H1 (cell line): Measurements from ENCODE around the gene OLFML2A. TPM values are rescaled to one million over a fixed set of nuclear protein-coding genes. Genes with fewer than 3 reads are reported as not detected.

Source experiments
- CTCF ChIA-PET: fragments of 300-600 bp; sonication (Branson Sonifier 250); formaldehyde crosslinking; loops from one replicate; lab custom pipeline; 2021; ENCODE audit not compliant: partially characterized antibody; lab: Charles Lee
- POLR2A ChIA-PET: fragments of 300-600 bp; sonication (Branson Sonifier 250); formaldehyde crosslinking; loops from one replicate; lab custom pipeline; 2021; ENCODE audit warnings: inconsistent platforms; ENCODE audit not compliant: partially characterized antibody; lab: Charles Lee
- DNase-seq, 2 experiments: peaks; one replicate each; pipeline versions ENCODE4 v3.0.0 to v3.0.0-alpha.2; 2010 to 2022; ENCODE audit warnings: low spot score in 2 of 2, low read depth in 1 of 2, mixed read lengths in 1 of 2
- FAIRE-seq: peaks from 2 replicates; lab custom pipeline; 2011; peaks lifted over from hg19 to GRCh38; lab: Jason Lieb, UNC
- H2AFZ ChIP-seq: 2 replicates; pipeline ENCODE4 v1.8.1; 2012; ENCODE audit warnings: low read length, inconsistent platforms
- H2AK5ac ChIP-seq: 2 replicates; pipeline ENCODE4 v1.6.1; 2013; ENCODE audit warnings: low read depth, low read length
- H2BK120ac ChIP-seq: replicated peaks from 2 replicates; pipeline ENCODE3; 2013; ENCODE audit warnings: low read depth, low read length, inconsistent platforms
- H2BK12ac ChIP-seq: 2 replicates; pipeline ENCODE4 v1.6.1; 2013; ENCODE audit warnings: low read depth, low read length
- H2BK15ac ChIP-seq: 2 replicates; pipeline ENCODE4 v1.6.1; 2013; ENCODE audit warnings: low read length
- H2BK20ac ChIP-seq: 2 replicates; pipeline ENCODE4 v1.6.1; 2013; ENCODE audit warnings: low read length
- H2BK5ac ChIP-seq: 2 replicates; pipeline ENCODE4 v1.6.1; 2013; ENCODE audit warnings: low read depth, low read length
- H3K14ac ChIP-seq: 2 replicates; pipeline ENCODE4 v1.6.1; 2013; ENCODE audit warnings: inconsistent platforms; ENCODE audit not compliant: insufficient read length
- H3K18ac ChIP-seq: 2 replicates; pipeline ENCODE4 v1.6.1; 2013; ENCODE audit warnings: low read length; ENCODE audit errors: extremely low read depth
- H3K23ac ChIP-seq: 2 replicates; pipeline ENCODE4 v1.6.1; 2013; ENCODE audit warnings: inconsistent platforms; ENCODE audit not compliant: insufficient read length
- H3K23me2 ChIP-seq: 2 replicates; pipeline ENCODE4 v1.6.1; 2013; ENCODE audit warnings: low read depth, low read length
- H3K27ac ChIP-seq: 2 replicates; pipeline ENCODE4 v1.6.1; 2011; ENCODE audit warnings: low read depth, low read length, inconsistent platforms
- H3K27me3 ChIP-seq, 4 experiments: replicated peaks in 1 of 4; 1 replicate in 1 of 4; 2 replicates in 3 of 4; pipeline versions ENCODE4 v1.6.1 to v1.8.1; 2011 to 2013; ENCODE audit warnings: low read length in 3 of 4, mild to moderate bottlenecking in 3 of 4, inconsistent platforms in 2 of 4, mixed read lengths in 2 of 4, moderate library complexity in 1 of 4; ENCODE audit not compliant: control insufficient read depth in 3 of 4, insufficient read depth in 3 of 4; ENCODE audit errors: extremely low read depth in 1 of 4
- H3K36me3 ChIP-seq, 4 experiments: 2 replicates each; pipeline versions ENCODE4 v1.6.1 to v1.8.1; 2011 to 2013; ENCODE audit warnings: mild to moderate bottlenecking in 4 of 4, low read length in 3 of 4, moderate library complexity in 2 of 4, control low read depth in 1 of 4, inconsistent platforms in 1 of 4; ENCODE audit not compliant: insufficient read depth in 4 of 4, control insufficient read depth in 2 of 4
- H3K4ac ChIP-seq: replicated peaks from 2 replicates; pipeline ENCODE3; 2013; ENCODE audit warnings: low read length, low read depth, mixed read lengths, inconsistent platforms; ENCODE audit not compliant: insufficient read length
- H3K4me1 ChIP-seq, 4 experiments: replicated peaks in 1 of 4; 1 replicate in 1 of 4; 2 replicates in 3 of 4; pipeline versions ENCODE4 v1.6.1 to v1.8.1; 2011 to 2013; ENCODE audit warnings: low read length in 3 of 4, inconsistent platforms in 2 of 4, mixed read lengths in 1 of 4; ENCODE audit not compliant: insufficient read depth in 4 of 4, control insufficient read depth in 3 of 4
- H3K4me2 ChIP-seq, 2 experiments: 2 replicates each; pipeline versions ENCODE4 v1.6.1 to v1.8.1; 2011 to 2013; ENCODE audit warnings: low read depth in 2 of 2, low read length in 2 of 2, control low read depth in 1 of 2, inconsistent platforms in 1 of 2, mild to moderate bottlenecking in 1 of 2; ENCODE audit not compliant: insufficient read depth in 1 of 2
- H3K4me3 ChIP-seq, 4 experiments: fragments of 200-600, 300-600 bp in 1 of 4; sonication (generic), shearing (Covaris generic), sonication (Bioruptor Twin) in 1 of 4; 2 replicates each; pipeline versions ENCODE4 v1.5.1 to v1.8.1; 2011 to 2016; ENCODE audit warnings: low read length in 4 of 4, low read depth in 3 of 4, control low read depth in 2 of 4, inconsistent platforms in 2 of 4, mild to moderate bottlenecking in 2 of 4, mixed read lengths in 1 of 4, moderate library complexity in 1 of 4; ENCODE audit not compliant: insufficient read depth in 2 of 4; ENCODE audit errors: extremely low read depth in 1 of 4
- H3K56ac ChIP-seq: replicated peaks from 2 replicates; pipeline ENCODE3; 2013; ENCODE audit warnings: low read depth, mild to moderate bottlenecking, mixed read lengths, low read length, inconsistent platforms; ENCODE audit not compliant: insufficient read length
- H3K79me1 ChIP-seq: 2 replicates; pipeline ENCODE4 v1.6.1; 2013; ENCODE audit warnings: low read depth, low read length, control low read depth
- H3K79me2 ChIP-seq, 2 experiments: 2 replicates each; pipeline versions ENCODE4 v1.6.1 to v1.8.1; 2012 to 2013; ENCODE audit warnings: low read length in 2 of 2, mild to moderate bottlenecking in 2 of 2, inconsistent platforms in 1 of 2; ENCODE audit not compliant: insufficient read depth in 2 of 2, control insufficient read depth in 1 of 2
- H3K9ac ChIP-seq, 4 experiments: replicated peaks in 1 of 4; 1 replicate in 1 of 4; 2 replicates in 3 of 4; pipeline versions ENCODE4 v1.6.1 to v1.8.1; 2011 to 2013; ENCODE audit warnings: low read depth in 3 of 4, low read length in 3 of 4, control low read depth in 2 of 4, mild to moderate bottlenecking in 2 of 4, moderate library complexity in 2 of 4, inconsistent platforms in 1 of 4; ENCODE audit errors: extremely low read depth in 1 of 4
- H3K9me3 ChIP-seq, 2 experiments: 2 replicates each; pipeline versions ENCODE4 v1.6.1 to v1.8.1; 2012 to 2013; ENCODE audit warnings: mild to moderate bottlenecking in 2 of 2, moderate library complexity in 2 of 2, control low read depth in 1 of 2, inconsistent platforms in 1 of 2, low read depth in 1 of 2, low read length in 1 of 2, mixed read lengths in 1 of 2; ENCODE audit not compliant: insufficient read depth in 2 of 2
- H4K20me1 ChIP-seq, 2 experiments: replicated peaks in 1 of 2; 2 replicates each; pipeline versions ENCODE3 to v1.8.1; 2011 to 2013; ENCODE audit warnings: inconsistent platforms in 2 of 2, low read length in 2 of 2, mild to moderate bottlenecking in 1 of 2; ENCODE audit not compliant: insufficient read depth in 2 of 2, control insufficient read depth in 1 of 2
- H4K5ac ChIP-seq: 2 replicates; pipeline ENCODE4 v1.6.1; 2013; ENCODE audit warnings: low read length, low read depth, mixed read lengths, inconsistent platforms; ENCODE audit not compliant: insufficient read length
- H4K8ac ChIP-seq: 2 replicates; pipeline ENCODE4 v1.8.0; 2013; ENCODE audit warnings: mild to moderate bottlenecking, moderate library complexity, low read length, inconsistent platforms; ENCODE audit not compliant: insufficient read depth; ENCODE audit errors: extremely low read depth
- H4K91ac ChIP-seq: replicated peaks from 2 replicates; pipeline ENCODE3; 2013; ENCODE audit warnings: low read length, mixed read lengths, inconsistent platforms; ENCODE audit not compliant: insufficient read length
- CHD2 ChIP-seq: IDR thresholded peaks from 2 replicates; pipeline ENCODE4 v1.6.1; 2012; ENCODE audit warnings: low read length, improper control_type of control experiment
- HDAC2 ChIP-seq, 2 experiments: fragments of 300-600 bp in 1 of 2; sonication (generic) in 1 of 2; IDR thresholded peaks; 2 replicates each; pipeline ENCODE4 v1.6.1; 2011 to 2012; ENCODE audit warnings: low read depth in 2 of 2, low read length in 2 of 2, mild to moderate bottlenecking in 2 of 2, moderate library complexity in 2 of 2, borderline replicate concordance in 1 of 2, inconsistent platforms in 1 of 2
- JUN ChIP-seq: IDR thresholded peaks from 2 replicates; pipeline ENCODE4 v1.6.1; 2011; ENCODE audit warnings: low read depth, mild to moderate bottlenecking, improper control_type of control experiment, low read length
- JUND ChIP-seq: IDR thresholded peaks from 2 replicates; pipeline ENCODE4 v1.6.1; 2011; ENCODE audit warnings: mild to moderate bottlenecking, improper control_type of control experiment, low read length
- KDM5A ChIP-seq: fragments of 200-600 bp; IDR thresholded peaks from 2 replicates; pipeline ENCODE4 v1.7.1; 2012; ENCODE audit warnings: mild to moderate bottlenecking, low read length, inconsistent platforms, mixed read lengths
- NANOG ChIP-seq: IDR thresholded peaks from 2 replicates; pipeline ENCODE4 v1.6.1; 2011; ENCODE audit warnings: low read length, low read depth, mild to moderate bottlenecking, inconsistent platforms; ENCODE audit not compliant: insufficient read depth, poor library complexity, severe bottlenecking
- SRF ChIP-seq: IDR thresholded peaks from 2 replicates; pipeline ENCODE4 v1.6.1; 2011; ENCODE audit warnings: mild to moderate bottlenecking, low read depth, low read length, moderate library complexity
- WGBS, 2 experiments: shearing (Covaris generic) in 1 of 2; methylation state at CpG; one replicate each; pipeline versions ENCODE4 v1.1.6 to v1.1.7; 2013 to 2015; ENCODE audit warnings: low lambda C conversion rate in 2 of 2, mixed read lengths in 2 of 2, inconsistent platforms in 1 of 2, low coverage in 1 of 2, missing lambda C conversion rate in 1 of 2; ENCODE audit not compliant: insufficient replicate concordance in 2 of 2, insufficient coverage in 1 of 2, insufficient read length in 1 of 2; ENCODE audit errors: extremely low coverage in 1 of 2, missing lambda C conversion rate in 1 of 2; 5-methylcytosine and 5-hydroxymethylcytosine counted together
- polyA plus RNA-seq, 7 experiments: library from polyadenylated mRNA; depleted of rRNA in 3 of 7; stranded (reverse) in 5 of 7; unstranded in 2 of 7; fragments of >200 nt in 5 of 7; fragments of 200-250 nt in 2 of 7; gene quantifications; 1 replicate in 5 of 7; 2 replicates in 1 of 7; 4 replicates in 1 of 7; pipeline versions ENCODE4 v1.2.1 to v1.2.3, GENCODE V29; 2011 to 2013; ENCODE audit warnings: missing spikeins in 2 of 7, mixed read lengths in 2 of 7
- total RNA-seq: library from RNA; stranded (reverse); fragmentation: NEBNext Ultra II Directional; extraction: Animal tissue kit (Norgen Biotek cat#: 25700); gene quantifications from 2 replicates; pipeline ENCODE4 v1.2.1, GENCODE V29; 2021
- TF ChIP-seq, protein P1 (sequence below): IDR thresholded peaks from 2 replicates; pipeline ENCODE4 v1.6.1; 2012; ENCODE audit warnings: low read length, inconsistent platforms
- TF ChIP-seq, protein P2 (sequence below): IDR thresholded peaks from 2 replicates; pipeline ENCODE4 v1.6.1; 2011; ENCODE audit warnings: low read depth, mild to moderate bottlenecking, low read length; ENCODE audit not compliant: insufficient read depth

The OLFML2A gene
- total and polyA plus RNA-seq, 2 of the 8 experiments (the other 6 are each of a cell fraction or from before 2014, with no cell fraction given), result 7.8 to 11.5 TPM

DNA sequence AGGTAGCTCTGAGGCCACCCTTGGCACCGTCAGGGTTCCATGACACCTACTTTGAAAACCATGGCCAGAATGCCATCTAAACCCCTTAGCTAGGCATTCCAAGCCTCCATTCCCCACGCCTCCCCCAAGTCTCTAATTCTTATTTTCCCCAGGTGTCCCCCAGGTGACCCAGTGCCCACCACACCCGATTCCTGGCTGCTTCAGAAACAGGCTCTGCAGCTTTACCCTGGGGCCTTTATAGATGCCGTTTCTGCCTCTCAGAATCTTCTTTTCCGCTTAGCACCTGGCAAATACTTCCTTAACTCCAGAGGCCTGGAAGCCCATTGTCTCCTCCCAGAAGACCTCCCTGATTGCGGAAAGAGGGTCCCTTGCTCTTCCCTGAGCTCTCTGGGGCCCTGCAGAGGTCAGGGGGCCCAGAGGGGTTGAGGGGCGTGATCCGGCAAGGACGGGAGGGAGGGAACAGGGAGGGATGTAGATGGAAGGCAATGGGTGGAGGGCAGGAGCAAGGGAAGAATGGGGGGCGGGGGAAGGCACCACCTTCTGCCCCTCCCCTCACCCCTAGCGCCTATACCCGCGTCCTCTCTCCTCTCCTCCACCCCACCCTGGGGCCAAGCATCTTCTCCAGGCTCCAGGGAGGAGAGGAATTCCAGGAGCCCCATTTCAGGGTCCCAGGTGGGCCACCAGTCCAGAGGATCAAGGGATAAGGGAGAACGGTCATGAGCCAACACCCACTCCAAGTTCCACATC is 64.3 kb downstream of the OLFML2A start:
- Histone ChIP-seq H2BK15ac (peak overlapping the region; percentile 16; the same call in 1 of the 2 replicates), H3K36me3 (no peaks in the 10 kb centered on the region), H3K18ac (no peak overlapping the region; the same call in 1 of the 2 replicates), H3K56ac (no peak overlapping the region), H2BK120ac (no peak overlapping the region), H2BK20ac (no peak overlapping the region), H2BK12ac (no peak overlapping the region), H3K4me2 (no peak overlapping the region), H3K27ac (no peak overlapping the region), H3K27me3 (no peaks in the 10 kb centered on the region), H4K20me1 (no peaks in the 10 kb centered on the region), H2AK5ac (no peak overlapping the region), H2AFZ (0 out of 2 replicates have a peak overlapping the region, but pooled peaks have one; percentile 12), H2BK5ac (no peak overlapping the region), H3K9me3 (no peaks in the 10 kb centered on the region), H4K91ac (peak overlapping the region; percentile 25), H3K9ac (no peak overlapping the region), H3K4me3 (no peak overlapping the region), H3K23me2 (no peaks in the 10 kb centered on the region), H3K4ac (no peak overlapping the region), H4K5ac (no peak overlapping the region), H3K4me1 (peaks cover 0 to 14% (median 3%) of the 10 kb centered on the region in 4 experiments; a peak in 4 of 7 replicates), H3K79me1 (no peaks in the 10 kb centered on the region), H3K79me2 (no peaks in the 10 kb centered on the region), H3K14ac (no peak overlapping the region), H3K23ac (no peak overlapping the region), H4K8ac (no peak overlapping the region)
- 83% methylated on average over 12 of the region's 14 CpGs; no CpG with 5 or more reads in 1 of the 2 experiments for WGBS, 2 experiments
- CTCF ChIA-PET, result interaction anchor here (0.6 to 65.2 kb wide), 20 partner anchors 9 to 689 kb away, joined by 3 to 1529 read pairs (median 4); partner anchors contain the start of genes ARPC5L, NR6A1, OLFML2A and RPL35
- no peak for DNase-seq
- POLR2A ChIA-PET, result interaction anchor here (0.8 to 6.4 kb wide), 9 partner anchors 12 to 67 kb away, joined by 3 to 29 read pairs (median 4); partner anchors contain the start of genes ARPC5L, OLFML2A and RPL35
- no peak for FAIRE-seq
- TF ChIP-seq, protein P1, sequence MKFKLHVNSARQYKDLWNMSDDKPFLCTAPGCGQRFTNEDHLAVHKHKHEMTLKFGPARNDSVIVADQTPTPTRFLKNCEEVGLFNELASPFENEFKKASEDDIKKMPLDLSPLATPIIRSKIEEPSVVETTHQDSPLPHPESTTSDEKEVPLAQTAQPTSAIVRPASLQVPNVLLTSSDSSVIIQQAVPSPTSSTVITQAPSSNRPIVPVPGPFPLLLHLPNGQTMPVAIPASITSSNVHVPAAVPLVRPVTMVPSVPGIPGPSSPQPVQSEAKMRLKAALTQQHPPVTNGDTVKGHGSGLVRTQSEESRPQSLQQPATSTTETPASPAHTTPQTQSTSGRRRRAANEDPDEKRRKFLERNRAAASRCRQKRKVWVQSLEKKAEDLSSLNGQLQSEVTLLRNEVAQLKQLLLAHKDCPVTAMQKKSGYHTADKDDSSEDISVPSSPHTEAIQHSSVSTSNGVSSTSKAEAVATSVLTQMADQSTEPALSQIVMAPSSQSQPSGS, result no peak
- TF ChIP-seq HDAC2 (IDR thresholded peaks at IDR 0.05; ENCODE audit: borderline replicate concordance in 1 of 2, low read depth in 2 of 2, low read length in 2 of 2), result no peak
- TF ChIP-seq SRF, result no peak
- TF ChIP-seq KDM5A, result no peak
- no peak for TF ChIP-seq NANOG
- no peak for TF ChIP-seq JUN
- TF ChIP-seq, protein P2, sequence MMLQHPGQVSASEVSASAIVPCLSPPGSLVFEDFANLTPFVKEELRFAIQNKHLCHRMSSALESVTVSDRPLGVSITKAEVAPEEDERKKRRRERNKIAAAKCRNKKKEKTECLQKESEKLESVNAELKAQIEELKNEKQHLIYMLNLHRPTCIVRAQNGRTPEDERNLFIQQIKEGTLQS, result no peak
- TF ChIP-seq JUND, result no peak
- TF ChIP-seq CHD2, result no peak
